Measurements from ENCODE around the gene FANCB.

DNA sequence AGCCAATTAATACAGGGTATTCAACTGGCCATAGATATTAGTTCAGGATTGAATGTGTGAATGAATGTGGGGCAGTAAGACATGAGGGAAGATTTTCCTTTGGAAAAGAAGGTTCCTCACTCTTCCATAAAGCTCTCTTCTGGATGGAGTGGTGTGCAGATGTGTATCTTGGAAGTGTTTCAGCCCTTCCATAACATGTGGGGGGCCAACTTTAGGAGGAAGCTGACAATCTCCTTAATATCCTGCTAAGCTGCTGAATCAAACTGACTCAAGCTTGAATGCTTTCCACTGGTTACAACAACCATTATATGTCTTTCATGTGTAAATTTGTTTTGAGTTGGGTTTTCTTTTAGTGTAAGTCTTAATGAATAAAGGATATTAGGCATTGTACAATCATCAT lies 40.3 kb downstream of the FANCB start:
- TF ChIP-seq EZH2phosphoT487 (IDR thresholded peaks at IDR 0.05; ENCODE audit: insufficient read depth, low read depth), result no peak
- no peak for TF ChIP-seq EZH2 (IDR thresholded peaks at IDR 0.05; ENCODE audit: insufficient read depth, poor library complexity, severe bottlenecking)

Measured in GM23248 (cell line).